HG02970 (cell line): Measurements from ENCODE around the gene FOXP2.
"Not testable (repeated sequence)": the region's sequence is repeated elsewhere in the genome, so short reads cannot be mapped to it uniquely, and the experiment has no call there.

ENCODE experiments used
- ATAC-seq: cut with Tn5 transposase; IDR thresholded peaks from one replicate; pipeline ENCODE4 v1.9.1; 2021; ENCODE audit warnings: mild to moderate bottlenecking, moderate library complexity, moderate number of reproducible peaks; ENCODE audit not compliant: unreplicated experiment, low FRiP score

Gene FOXP2

DNA sequence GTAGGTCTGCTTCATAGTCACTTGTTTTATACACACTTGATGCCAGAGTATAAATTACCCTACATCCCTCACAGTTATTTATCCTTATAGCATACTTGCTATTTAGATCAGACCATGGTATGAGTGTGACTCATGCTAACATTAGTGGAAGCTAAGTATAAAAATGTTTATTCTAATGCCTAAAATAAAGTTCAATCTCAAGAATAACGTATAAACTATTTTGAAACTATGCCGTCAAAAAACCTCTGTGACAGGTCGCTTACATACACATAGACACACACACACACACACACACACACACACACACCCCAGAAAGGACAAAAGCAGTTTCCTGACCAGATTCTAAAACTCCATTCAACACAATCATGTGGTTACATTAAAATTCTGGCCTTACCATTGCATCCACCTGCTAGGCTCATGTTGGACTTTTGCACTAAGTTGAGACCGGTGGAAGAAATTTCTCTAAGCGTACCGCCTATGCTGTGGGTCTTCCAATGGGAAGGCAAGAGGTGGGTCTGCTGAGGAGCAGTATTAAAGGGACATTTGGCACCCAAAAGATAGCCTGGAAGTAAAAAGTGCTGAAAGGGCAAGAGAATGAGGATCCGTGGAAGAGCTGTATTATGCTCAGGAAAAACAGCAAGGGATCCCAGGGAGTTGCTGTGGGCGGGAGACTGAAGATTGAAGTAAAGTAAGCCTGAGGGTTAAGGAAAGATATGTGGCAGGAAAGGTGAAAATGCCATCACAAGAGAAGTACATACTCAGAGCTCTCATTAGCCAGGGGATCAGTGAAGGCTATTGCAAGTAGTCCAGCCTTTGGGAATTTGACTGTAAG, 5.0 kb downstream of the FOXP2 start:
- no peak for ATAC-seq

- no peak for ATAC-seq
Observed at GRCh38 chr7:114422507-114423501, 8.2 kb downstream of the FOXP2 start.

DNA sequence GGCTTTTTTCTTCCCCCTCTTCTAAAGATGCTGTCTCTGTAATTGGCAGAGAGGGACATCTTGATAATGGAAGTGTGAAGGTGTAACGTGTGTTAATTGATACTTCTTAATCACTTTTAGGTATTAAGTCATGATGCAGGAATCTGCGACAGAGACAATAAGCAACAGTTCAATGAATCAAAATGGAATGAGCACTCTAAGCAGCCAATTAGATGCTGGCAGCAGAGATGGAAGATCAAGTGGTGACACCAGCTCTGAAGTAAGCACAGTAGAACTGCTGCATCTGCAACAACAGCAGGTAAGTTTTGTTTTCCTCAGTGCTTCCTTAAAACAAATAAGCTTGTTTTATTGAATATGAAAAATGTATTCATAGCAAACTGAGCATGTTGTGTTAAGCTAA, 11.8 kb downstream of the FOXP2 start:
- ATAC-seq: no peak

- no peak for ATAC-seq
Observed at GRCh38 chr7:114426824-114427223, 12.2 kb downstream of the FOXP2 start.

- no peak for ATAC-seq
Observed at GRCh38 chr7:114428211-114428610, 13.6 kb downstream of the FOXP2 start.

GRCh38 chr7:114431189-114431588, 16.6 kb downstream of the FOXP2 start:
- ATAC-seq: no peak

DNA sequence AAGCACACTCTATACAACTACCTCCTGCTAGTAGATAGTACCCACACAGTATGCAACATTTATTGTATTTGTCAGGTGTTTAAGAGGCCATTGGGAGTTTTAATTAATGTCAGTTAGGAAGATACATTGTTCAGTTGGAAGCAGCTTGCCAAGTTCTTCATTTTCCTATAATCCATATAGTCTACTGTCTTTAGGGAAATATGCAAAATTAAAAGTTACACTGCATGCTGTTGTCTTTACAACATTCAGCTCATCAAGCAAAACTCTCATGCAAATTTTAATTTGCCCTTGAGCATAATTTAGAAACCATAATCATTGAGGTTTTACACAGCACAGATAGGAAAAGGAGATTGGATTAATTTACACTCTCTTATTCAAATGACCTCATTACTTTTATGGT, 17.4 kb downstream of the FOXP2 start:
- ATAC-seq: no peak

GRCh38 chr7:114432703-114433102, 18.1 kb downstream of the FOXP2 start:
- ATAC-seq: no peak

DNA sequence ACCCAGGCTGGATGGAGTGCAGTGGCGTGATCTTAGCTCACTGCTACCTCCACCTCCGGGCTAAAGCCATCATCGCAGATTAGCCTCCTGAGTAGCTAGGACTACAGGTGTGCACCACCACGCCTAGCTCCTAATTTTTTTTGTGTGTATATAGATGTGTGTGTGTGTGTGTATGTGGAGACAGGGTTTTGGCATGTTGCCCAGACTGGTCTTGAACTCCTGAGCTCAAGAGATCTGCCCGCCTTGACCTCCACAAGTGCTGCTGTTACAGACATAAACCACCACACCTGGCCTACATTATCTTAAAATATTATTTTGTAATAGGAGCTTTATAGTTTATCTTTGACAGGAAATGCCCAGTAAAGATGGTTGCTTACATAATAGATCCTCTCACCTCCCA, 25.0 kb downstream of the FOXP2 start:
- ATAC-seq: no peak

DNA sequence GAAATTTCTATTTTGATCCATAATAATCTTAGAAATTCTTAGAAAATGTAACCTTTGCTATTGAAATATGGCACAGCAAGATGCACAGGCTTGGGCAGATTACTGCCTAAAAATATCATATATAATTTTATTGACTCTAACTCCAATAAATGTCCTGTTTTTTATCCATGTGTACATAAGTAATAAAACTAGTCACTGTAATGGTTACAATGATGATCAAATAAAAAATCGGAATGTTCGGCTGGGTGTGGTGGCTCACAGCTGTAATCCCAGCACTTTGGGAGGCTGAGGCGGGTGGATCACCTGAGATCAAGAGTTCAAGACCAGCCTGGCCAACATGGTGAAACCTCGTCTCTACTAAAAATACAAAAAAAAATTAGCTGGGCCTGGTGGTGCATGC, 26.3 kb downstream of the FOXP2 start:
- not testable (repeated sequence) for ATAC-seq

DNA sequence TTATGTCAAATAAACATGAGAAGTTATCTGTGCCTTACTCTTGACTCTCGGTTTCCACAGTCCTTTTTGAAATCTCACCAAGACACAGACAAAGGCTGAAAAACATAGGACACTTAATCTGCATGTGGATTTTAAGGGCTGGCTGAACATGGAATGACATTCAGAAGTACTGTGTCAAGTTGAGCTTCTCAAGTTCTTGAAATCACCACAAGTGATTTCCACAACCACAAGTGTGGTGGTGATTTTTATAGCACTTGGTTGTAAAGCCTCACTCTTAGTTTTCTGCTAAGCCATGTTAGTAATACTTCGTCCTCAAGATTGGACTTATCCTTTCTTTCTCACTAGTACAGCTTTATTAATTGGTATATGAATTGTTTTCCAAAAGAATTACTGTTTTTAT, 29.6 kb downstream of the FOXP2 start:
- ATAC-seq: no peak

- no peak for ATAC-seq
Observed at GRCh38 chr7:114450431-114450830, 35.8 kb downstream of the FOXP2 start.

DNA sequence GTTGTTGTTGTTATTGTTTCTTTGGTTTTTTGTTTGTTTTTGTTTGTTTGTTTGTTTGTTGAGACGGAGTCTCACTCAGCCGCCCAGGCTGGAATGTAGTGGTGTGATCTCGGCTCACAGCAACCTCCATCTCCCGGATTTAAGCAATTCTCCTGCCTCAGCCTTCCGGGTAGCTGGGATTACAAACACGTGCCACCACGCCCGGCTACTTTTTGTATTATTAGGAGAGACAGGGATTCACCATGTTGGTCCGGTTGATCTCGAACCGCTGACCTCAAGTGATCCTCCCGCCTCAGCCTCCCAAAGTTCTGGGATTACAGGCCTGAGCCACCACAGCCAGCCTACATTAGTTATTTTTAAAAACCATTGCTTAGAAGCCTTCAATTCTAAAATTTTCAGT, 45.0 kb downstream of the FOXP2 start:
- no peak for ATAC-seq

DNA sequence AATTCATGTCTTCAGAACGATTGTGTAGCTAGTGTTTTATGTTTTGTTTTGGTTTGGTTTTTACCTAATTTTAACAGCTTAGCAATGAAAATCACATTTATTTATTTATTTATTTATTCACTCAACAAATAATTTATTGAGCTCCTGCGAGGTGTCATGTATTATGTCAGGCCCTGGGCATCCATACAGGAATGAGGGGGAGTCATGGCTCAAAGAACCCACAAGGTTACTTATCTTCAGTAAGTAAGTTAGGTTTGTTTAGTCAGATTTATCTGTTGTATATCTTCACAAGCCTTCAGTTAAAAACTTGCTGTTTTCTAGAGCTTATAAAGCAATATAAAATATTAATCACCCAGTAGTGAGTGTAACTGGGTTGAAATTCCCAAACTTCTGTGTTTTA, 45.4 kb downstream of the FOXP2 start:
- no peak for ATAC-seq

DNA sequence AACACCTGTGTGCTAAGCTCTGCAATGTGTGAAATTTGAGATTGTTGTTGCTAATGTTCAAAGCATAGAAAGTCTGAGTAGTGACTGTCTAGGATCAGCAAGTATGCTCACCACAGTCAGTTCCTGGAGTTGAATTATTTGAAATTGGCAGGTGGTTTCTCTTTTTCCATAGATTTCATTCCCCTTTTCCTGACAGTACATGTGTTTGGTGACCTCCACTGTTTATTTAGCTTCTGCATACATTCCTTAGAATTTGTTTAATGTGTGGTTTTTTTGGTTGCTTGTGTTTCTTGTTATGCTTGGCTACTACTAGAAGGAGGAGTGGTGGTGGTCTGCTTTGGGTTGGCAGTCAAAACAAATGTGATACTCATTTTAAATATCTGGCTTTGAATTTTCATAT, 52.3 kb downstream of the FOXP2 start:
- no peak for ATAC-seq

GRCh38 chr7:114468844-114469243, 54.2 kb downstream of the FOXP2 start:
- ATAC-seq: no peak

DNA sequence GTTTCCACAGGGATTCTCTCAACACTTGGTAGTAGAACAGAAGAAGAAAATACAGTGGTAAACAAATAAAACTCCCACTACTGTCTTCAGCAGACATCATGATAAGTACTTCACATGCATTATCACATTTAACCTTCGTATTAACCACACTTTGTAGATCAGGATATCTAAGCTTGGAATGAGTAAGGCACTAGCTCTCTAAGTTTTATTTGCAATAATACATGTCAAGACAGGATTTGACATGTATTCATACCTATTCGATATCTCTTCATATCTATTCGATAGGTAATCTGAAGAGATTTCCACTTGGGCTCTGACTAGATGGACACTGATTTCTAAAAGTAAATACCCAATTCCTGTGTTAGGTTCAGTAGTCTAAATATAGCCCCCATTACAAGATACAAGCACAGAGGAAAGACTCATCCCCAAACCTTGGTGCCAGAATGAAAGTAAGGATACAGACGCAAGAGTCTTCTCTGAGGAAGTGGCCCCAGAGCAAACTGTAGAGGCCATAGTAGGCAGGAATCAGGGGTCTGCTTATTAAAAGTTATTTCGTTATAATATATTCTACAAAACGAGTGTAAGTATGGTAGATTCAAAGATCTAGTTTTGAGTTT, 58.4 kb downstream of the FOXP2 start:
- ATAC-seq: no peak

GRCh38 chr7:114478384-114478783, 63.8 kb downstream of the FOXP2 start:
- no peak for ATAC-seq

- ATAC-seq: no peak
Observed at GRCh38 chr7:114481999-114482398, 67.4 kb downstream of the FOXP2 start.

DNA sequence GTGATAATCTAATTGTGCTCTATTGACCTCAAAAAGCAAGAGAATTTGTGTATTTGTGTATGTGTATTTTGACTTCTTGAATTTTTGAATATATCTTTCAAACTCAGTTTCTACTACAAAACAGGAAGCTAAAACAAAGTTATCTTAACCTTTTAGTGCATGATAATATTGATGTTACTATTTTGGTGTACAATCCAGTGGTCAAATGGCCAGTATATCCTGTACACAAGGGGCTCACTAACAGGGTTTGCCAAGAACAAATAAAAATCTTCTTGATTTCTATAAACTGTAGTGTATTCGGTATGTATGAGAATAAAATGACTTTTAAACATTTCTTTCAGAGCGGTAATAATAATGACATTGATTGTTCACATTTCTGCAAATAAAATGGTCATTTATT, 69.6 kb downstream of the FOXP2 start:
- no peak for ATAC-seq

DNA sequence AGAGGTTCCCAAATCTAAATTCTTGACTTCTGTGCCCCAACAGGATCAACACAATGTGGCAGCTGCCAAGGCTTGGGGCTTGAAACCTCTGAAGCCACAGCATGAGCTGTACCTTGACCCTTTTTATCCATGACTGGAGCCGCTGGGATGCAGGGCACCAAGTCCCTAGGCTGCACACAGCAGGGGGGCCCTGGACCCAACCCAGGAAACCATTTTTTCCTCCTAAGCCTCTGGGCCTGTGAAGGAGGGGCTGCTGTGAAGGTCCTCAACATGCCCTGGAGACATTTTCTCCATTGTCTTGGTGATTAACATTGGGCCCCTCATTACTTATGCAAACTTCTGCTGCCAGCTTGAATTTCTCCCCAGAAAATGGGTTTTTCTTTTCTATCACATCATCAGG, 72.6 kb downstream of the FOXP2 start:
- ATAC-seq: no peak
